MM.1S (cell line): ENCODE results near the gene ZNF175.

Source experiments
- DNase-seq: peaks from one replicate; pipeline ENCODE4 v3.0.0-alpha.2; 2015
- H2AFZ ChIP-seq: fragments of 300-600 bp; sonication (generic); 2 replicates; pipeline ENCODE4 v1.6.0; 2016; ENCODE audit warnings: antibody characterized with exemption, low read length
- H3F3A ChIP-seq: fragments of 300-600 bp; sonication (generic); 2 replicates; pipeline ENCODE4 v1.6.1; 2016; ENCODE audit warnings: mild to moderate bottlenecking, antibody characterized with exemption, low read length, moderate library complexity, mixed read lengths; ENCODE audit not compliant: insufficient read depth
- H3K27ac ChIP-seq: fragments of 300-600 bp; sonication (generic); 2 replicates; pipeline ENCODE4 v1.5.1; 2016; ENCODE audit warnings: mild to moderate bottlenecking, low read length
- H3K27me3 ChIP-seq: fragments of 300-600 bp; sonication (generic); replicated peaks from 2 replicates; pipeline ENCODE4 v1.6.0; 2016; ENCODE audit warnings: low read length; ENCODE audit not compliant: insufficient read depth
- H3K36me3 ChIP-seq: fragments of 300-600 bp; sonication (generic); replicated peaks from 2 replicates; pipeline ENCODE4 v1.6.1; 2016; ENCODE audit warnings: mild to moderate bottlenecking, low read length, mixed read lengths; ENCODE audit not compliant: insufficient read depth
- H3K4me1 ChIP-seq: fragments of 300-600 bp; sonication (generic); 2 replicates; pipeline ENCODE4 v1.6.1; 2016; ENCODE audit warnings: low read length, mixed read lengths
- H3K4me2 ChIP-seq: fragments of 300-600 bp; sonication (generic); 2 replicates; pipeline ENCODE4 v1.6.0; 2016; ENCODE audit warnings: low read depth, low read length
- H3K4me3 ChIP-seq: fragments of 300-600 bp; sonication (generic); 2 replicates; pipeline ENCODE4 v1.5.1; 2016; ENCODE audit warnings: low read length, mixed read lengths
- H3K79me2 ChIP-seq: fragments of 300-600 bp; sonication (generic); 2 replicates; pipeline ENCODE4 v1.6.1; 2016; ENCODE audit warnings: mixed run types, low read length, mixed read lengths
- H3K9ac ChIP-seq: fragments of 300-600 bp; sonication (generic); 2 replicates; pipeline ENCODE4 v1.6.1; 2016; ENCODE audit warnings: low read length, mixed read lengths
- H3K9me2 ChIP-seq: fragments of 300-600 bp; sonication (generic); replicated peaks from 2 replicates; pipeline ENCODE4 v1.6.1; 2016; ENCODE audit warnings: mild to moderate bottlenecking, low read length, mixed read lengths; ENCODE audit not compliant: insufficient read depth
- H3K9me3 ChIP-seq: fragments of 300-600 bp; sonication (generic); replicated peaks from 2 replicates; pipeline ENCODE4 v1.6.1; 2016; ENCODE audit warnings: mild to moderate bottlenecking, low read length, mixed read lengths; ENCODE audit not compliant: insufficient read depth
- H4K20me1 ChIP-seq: fragments of 300-600 bp; sonication (generic); 2 replicates; pipeline ENCODE4 v1.6.1; 2016; ENCODE audit warnings: mild to moderate bottlenecking, low read length, moderate library complexity, mixed read lengths; ENCODE audit not compliant: insufficient read depth
- EZH2 ChIP-seq: fragments of 300-600 bp; sonication (generic); optimal IDR thresholded peaks from 2 replicates; pipeline ENCODE3; 2017; ENCODE audit warnings: low read depth, mild to moderate bottlenecking, antibody characterized with exemption, low read length, mixed read lengths
- EZH2phosphoT487 ChIP-seq: fragments of 300-600 bp; sonication (generic); IDR thresholded peaks from 2 replicates; pipeline ENCODE4 v1.6.1; 2018; ENCODE audit warnings: antibody characterized with exemption, low read length
- TF ChIP-seq, protein P1 (sequence below): fragments of 300-600 bp; sonication (generic); IDR thresholded peaks from 2 replicates; pipeline ENCODE4 v1.5.1; 2016; ENCODE audit warnings: antibody characterized with exemption, low read length, mixed read lengths

ZNF175 gene

DNA sequence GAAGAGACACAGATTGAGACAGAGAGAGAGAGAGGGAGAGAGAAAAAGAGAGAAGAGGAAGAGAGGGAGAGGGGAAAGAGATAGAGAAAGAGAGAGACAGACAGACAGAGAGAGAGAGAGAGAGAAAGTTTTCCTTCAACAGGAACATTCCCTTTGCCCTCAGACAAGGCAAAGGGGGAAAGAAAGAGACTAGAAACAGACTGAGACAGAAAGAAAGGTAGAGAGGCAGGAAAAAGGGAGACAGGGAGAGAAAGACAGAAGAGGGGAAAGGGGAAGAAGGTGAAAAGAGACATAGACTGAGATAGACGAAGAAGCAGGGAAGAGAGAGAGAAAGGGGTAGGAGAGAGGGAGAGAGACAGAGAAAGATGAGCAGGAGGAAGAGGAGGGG lies 18.5 kb upstream of the ZNF175 start:
- no peak overlapping the region for H3K27ac ChIP-seq
- no peaks in the 10 kb centered on the region for H3K9me2 ChIP-seq
- H3K36me3 ChIP-seq: no peaks in the 10 kb centered on the region
- H4K20me1 ChIP-seq: no peaks in the 10 kb centered on the region
- H3K4me1 ChIP-seq: no peaks in the 10 kb centered on the region
- no peaks in the 10 kb centered on the region for H3K79me2 ChIP-seq
- H3F3A ChIP-seq: no peaks in the 10 kb centered on the region
- no peak for DNase-seq
- no peak overlapping the region for H3K9ac ChIP-seq
- TF ChIP-seq EZH2phosphoT487 (no peak), EZH2 (no peak)
- TF ChIP-seq, protein P1, sequence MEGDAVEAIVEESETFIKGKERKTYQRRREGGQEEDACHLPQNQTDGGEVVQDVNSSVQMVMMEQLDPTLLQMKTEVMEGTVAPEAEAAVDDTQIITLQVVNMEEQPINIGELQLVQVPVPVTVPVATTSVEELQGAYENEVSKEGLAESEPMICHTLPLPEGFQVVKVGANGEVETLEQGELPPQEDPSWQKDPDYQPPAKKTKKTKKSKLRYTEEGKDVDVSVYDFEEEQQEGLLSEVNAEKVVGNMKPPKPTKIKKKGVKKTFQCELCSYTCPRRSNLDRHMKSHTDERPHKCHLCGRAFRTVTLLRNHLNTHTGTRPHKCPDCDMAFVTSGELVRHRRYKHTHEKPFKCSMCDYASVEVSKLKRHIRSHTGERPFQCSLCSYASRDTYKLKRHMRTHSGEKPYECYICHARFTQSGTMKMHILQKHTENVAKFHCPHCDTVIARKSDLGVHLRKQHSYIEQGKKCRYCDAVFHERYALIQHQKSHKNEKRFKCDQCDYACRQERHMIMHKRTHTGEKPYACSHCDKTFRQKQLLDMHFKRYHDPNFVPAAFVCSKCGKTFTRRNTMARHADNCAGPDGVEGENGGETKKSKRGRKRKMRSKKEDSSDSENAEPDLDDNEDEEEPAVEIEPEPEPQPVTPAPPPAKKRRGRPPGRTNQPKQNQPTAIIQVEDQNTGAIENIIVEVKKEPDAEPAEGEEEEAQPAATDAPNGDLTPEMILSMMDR: no peak
- H3K4me2 ChIP-seq: no peak overlapping the region
- H3K4me3 ChIP-seq: no peak overlapping the region
- H3K27me3 ChIP-seq: no peaks in the 10 kb centered on the region
- H3K9me3 ChIP-seq: no peaks in the 10 kb centered on the region
- no peak overlapping the region for H2AFZ ChIP-seq

DNA sequence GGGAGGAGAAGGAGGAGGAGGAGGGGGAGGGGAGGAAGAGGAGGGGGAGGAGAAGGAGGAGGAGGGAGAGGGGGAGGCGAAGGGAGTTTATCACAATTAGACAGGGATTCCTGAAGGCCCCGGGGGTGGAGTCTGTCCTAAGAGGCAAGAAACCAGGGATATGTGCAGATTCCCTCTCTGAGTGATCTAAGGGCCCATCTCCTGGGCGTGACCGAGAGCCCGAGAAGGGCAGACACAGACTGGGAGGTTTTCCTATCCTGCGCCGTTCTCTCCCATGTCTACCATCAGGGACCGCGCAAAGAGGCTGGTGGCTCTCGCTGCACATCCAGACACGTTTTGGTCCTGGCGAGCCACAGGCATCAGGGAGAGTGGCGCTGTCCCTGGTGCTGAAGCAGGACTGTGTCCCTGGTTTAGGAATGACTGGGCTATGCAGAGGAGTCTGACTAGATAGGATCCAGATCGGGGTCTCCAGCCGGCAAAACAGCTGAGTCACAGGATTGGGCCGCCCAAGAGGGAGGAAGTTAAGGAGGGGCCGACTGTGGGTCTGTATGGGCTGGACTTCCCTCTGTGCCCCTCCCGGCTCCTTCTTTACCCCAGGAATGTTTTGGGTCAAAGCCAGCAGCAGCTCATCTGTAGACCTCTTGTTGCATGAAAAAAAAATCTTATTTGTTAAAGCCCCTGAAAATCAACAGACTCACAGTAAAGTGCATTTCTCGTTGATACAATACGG lies 17.9 kb upstream of the ZNF175 start:
- no peak overlapping the region for H3K4me3 ChIP-seq
- H3K9me3 ChIP-seq: no peaks in the 10 kb centered on the region
- no peak overlapping the region for H3K27ac ChIP-seq
- H3K9me2 ChIP-seq: no peaks in the 10 kb centered on the region
- no peak overlapping the region for H3K4me2 ChIP-seq
- no peaks in the 10 kb centered on the region for H3K79me2 ChIP-seq
- no peak overlapping the region for H3K9ac ChIP-seq
- no peaks in the 10 kb centered on the region for H3K4me1 ChIP-seq
- no peaks in the 10 kb centered on the region for H3K27me3 ChIP-seq
- H3F3A ChIP-seq: no peaks in the 10 kb centered on the region
- H3K36me3 ChIP-seq: no peaks in the 10 kb centered on the region
- H2AFZ ChIP-seq: no peak overlapping the region
- H4K20me1 ChIP-seq: no peaks in the 10 kb centered on the region
- no peak for DNase-seq
- no peak for TF ChIP-seq EZH2phosphoT487

DNA sequence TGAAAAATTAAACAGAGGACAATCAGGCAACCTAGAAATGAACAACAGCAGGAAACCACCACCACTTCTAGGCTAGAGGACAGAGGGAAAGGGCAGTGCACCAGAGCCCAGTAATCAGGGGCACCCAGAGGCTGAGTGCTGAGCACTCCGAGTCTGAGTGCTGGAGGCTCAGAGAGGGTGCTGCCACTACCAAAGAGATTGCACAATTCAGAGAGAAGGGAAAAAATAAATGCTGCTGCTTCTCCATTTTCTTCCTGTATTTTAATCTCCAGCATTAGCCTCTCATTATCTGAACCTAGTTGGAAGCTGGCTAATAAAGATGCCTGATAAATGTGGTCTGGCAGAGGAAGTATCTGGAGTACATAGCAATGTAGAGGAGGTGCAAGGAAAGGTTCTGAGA lies 11.8 kb upstream of the ZNF175 start:
- Histone ChIP-seq H3K36me3 (no peaks in the 10 kb centered on the region), H2AFZ (no peak overlapping the region), H3K9me2 (no peaks in the 10 kb centered on the region), H3K27me3 (no peaks in the 10 kb centered on the region), H3F3A (no peaks in the 10 kb centered on the region), H3K4me3 (no peak overlapping the region), H3K9ac (no peak overlapping the region), H4K20me1 (no peaks in the 10 kb centered on the region), H3K9me3 (no peaks in the 10 kb centered on the region), H3K79me2 (no peaks in the 10 kb centered on the region), H3K4me2 (no peak overlapping the region), H3K27ac (no peak overlapping the region), H3K4me1 (no peaks in the 10 kb centered on the region)
- DNase-seq: no peak
- no peak for TF ChIP-seq EZH2
- TF ChIP-seq EZH2phosphoT487: no peak
- TF ChIP-seq, protein P1: no peak

DNA sequence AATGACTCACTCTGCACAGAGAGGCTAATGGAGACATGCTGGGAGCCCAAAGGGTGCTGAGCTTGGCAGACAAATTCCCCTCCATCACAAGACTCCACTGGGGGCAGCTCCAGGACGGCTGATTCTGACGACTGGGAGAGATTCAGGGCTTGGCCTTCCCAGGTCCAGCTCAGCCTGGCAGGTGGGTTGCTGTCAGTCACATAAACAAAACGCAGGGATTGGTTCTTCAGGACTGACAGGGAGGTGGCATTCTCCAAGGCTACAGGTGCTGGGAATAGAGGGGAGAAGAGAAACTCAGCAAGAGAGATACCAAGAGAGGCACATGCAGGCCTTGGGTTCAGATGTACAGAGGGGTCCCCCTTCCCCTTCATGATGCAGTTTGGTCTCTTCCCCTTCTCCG lies 10.7 kb upstream of the ZNF175 start:
- Histone ChIP-seq H4K20me1 (no peaks in the 10 kb centered on the region), H3F3A (no peaks in the 10 kb centered on the region), H2AFZ (no peak overlapping the region), H3K4me1 (no peaks in the 10 kb centered on the region), H3K79me2 (no peaks in the 10 kb centered on the region), H3K27me3 (no peaks in the 10 kb centered on the region), H3K9me2 (no peaks in the 10 kb centered on the region), H3K9ac (no peak overlapping the region), H3K36me3 (no peaks in the 10 kb centered on the region), H3K4me3 (no peak overlapping the region), H3K4me2 (no peak overlapping the region), H3K27ac (no peak overlapping the region), H3K9me3 (no peaks in the 10 kb centered on the region)
- TF ChIP-seq, protein P1: no peak
- TF ChIP-seq EZH2: no peak
- TF ChIP-seq EZH2phosphoT487: no peak
- DNase-seq: no peak
